SK-N-SH (cell line): ENCODE results near the gene NAALADL2. TPM values are rescaled to one million over a fixed set of nuclear protein-coding genes. Genes with fewer than 3 reads are reported as not detected.

Source experiments
- CTCF ChIA-PET: fragments of 300-600, 350-600 bp; formaldehyde crosslinking; extraction: SDS; loops from one replicate; lab custom pipeline; 2021; lab: Yijun Ruan, JAX
- POLR2A ChIA-PET: fragments of 350-600 bp; sonication (Branson Sonifier 250); formaldehyde crosslinking; extraction: SDS; loops from one replicate; lab custom pipeline; 2020; ENCODE audit warnings: antibody characterized with exemption, inconsistent platforms; lab: Yijun Ruan, JAX
- DNase-seq: peaks from one replicate; pipeline ENCODE4 v3.0.0; 2012
- H2AFZ ChIP-seq: fragments of 200-600 bp; sonication (generic); 2 replicates; pipeline ENCODE4 v1.8.1; 2016; ENCODE audit warnings: antibody characterized with exemption, mild to moderate bottlenecking, low read depth
- H3F3A ChIP-seq: fragments of 200-600 bp; sonication (generic); replicated peaks from 2 replicates; pipeline ENCODE3; 2016; ENCODE audit warnings: antibody characterized with exemption, mild to moderate bottlenecking; ENCODE audit not compliant: insufficient read depth
- H3K27ac ChIP-seq, 2 experiments: fragments of 200-500 bp in 1 of 2; fragments of 200-600 bp in 1 of 2; sonication (Bioruptor generic) in 1 of 2; sonication (generic), shearing (Covaris generic) in 1 of 2; 2 replicates each; pipeline versions ENCODE4 v1.5.1 to v1.6.1; 2014 to 2016; ENCODE audit warnings: low read depth in 2 of 2, inconsistent platforms in 1 of 2, low read length in 1 of 2, mild to moderate bottlenecking in 1 of 2, mixed read lengths in 1 of 2
- H3K27me3 ChIP-seq: fragments of 200-600 bp; sonication (generic), shearing (Covaris generic); 2 replicates; pipeline ENCODE4 v1.6.1; 2016; ENCODE audit warnings: mixed run types; ENCODE audit not compliant: insufficient read depth
- H3K36me3 ChIP-seq, 2 experiments: fragments of 200-500 bp in 1 of 2; fragments of 200-600 bp in 1 of 2; sonication (Bioruptor generic) in 1 of 2; sonication (generic) in 1 of 2; replicated peaks in 1 of 2; 2 replicates each; pipeline versions ENCODE3 to v1.5.1; 2014 to 2016; ENCODE audit warnings: low read length in 1 of 2, mild to moderate bottlenecking in 1 of 2; ENCODE audit not compliant: insufficient read depth in 2 of 2, control insufficient read depth in 1 of 2
- H3K4me1 ChIP-seq, 2 experiments: fragments of 200-500 bp in 1 of 2; fragments of 200-600 bp in 1 of 2; sonication (Bioruptor generic) in 1 of 2; sonication (generic), shearing (Covaris generic) in 1 of 2; 2 replicates each; pipeline versions ENCODE4 v1.5.1 to v1.6.1; 2014 to 2016; ENCODE audit warnings: low read depth in 1 of 2, low read length in 1 of 2, mixed run types in 1 of 2; ENCODE audit not compliant: insufficient read depth in 2 of 2, control insufficient read depth in 1 of 2
- H3K4me2 ChIP-seq: fragments of 200-600 bp; sonication (generic), shearing (Covaris generic); 2 replicates; pipeline ENCODE4 v1.6.1; 2017; ENCODE audit warnings: mixed run types
- H3K4me3 ChIP-seq, 2 experiments: fragments of 200-500 bp in 1 of 2; fragments of 200-600 bp in 1 of 2; sonication (Bioruptor generic) in 1 of 2; sonication (generic), shearing (Covaris generic) in 1 of 2; 2 replicates each; pipeline versions ENCODE4 v1.5.1 to v1.8.1; 2014 to 2016; ENCODE audit warnings: low read depth in 2 of 2, inconsistent platforms in 1 of 2, low read length in 1 of 2, mild to moderate bottlenecking in 1 of 2, mixed read lengths in 1 of 2, moderate library complexity in 1 of 2
- H3K79me2 ChIP-seq: fragments of 200-600 bp; sonication (generic); 2 replicates; pipeline ENCODE4 v1.8.1; 2017; ENCODE audit warnings: mild to moderate bottlenecking; ENCODE audit not compliant: insufficient read depth
- H3K9ac ChIP-seq: fragments of 200-600 bp; sonication (generic); 2 replicates; pipeline ENCODE4 v1.6.1; 2017; ENCODE audit warnings: mixed run types
- H3K9me2 ChIP-seq: fragments of 200-600 bp; sonication (generic); 2 replicates; pipeline ENCODE4 v1.6.1; 2017; ENCODE audit warnings: mixed run types
- H3K9me3 ChIP-seq: fragments of 200-600 bp; sonication (generic); 2 replicates; pipeline ENCODE4 v1.6.1; 2017; ENCODE audit warnings: mixed run types, mild to moderate bottlenecking, moderate library complexity
- H4K20me1 ChIP-seq: fragments of 200-600 bp; sonication (generic); 2 replicates; pipeline ENCODE4 v1.6.1; 2017; ENCODE audit warnings: mild to moderate bottlenecking, mixed run types; ENCODE audit not compliant: insufficient read depth
- CHD2 ChIP-seq: fragments of 150-350 bp; IDR thresholded peaks from 2 replicates; pipeline ENCODE4 v1.6.1; 2018; ENCODE audit warnings: low read length; ENCODE audit not compliant: partially characterized antibody
- FOXM1 ChIP-seq: IDR thresholded peaks from 2 replicates; pipeline ENCODE4 v1.4.0; 2012; ENCODE audit warnings: low read depth, mild to moderate bottlenecking
- GABPA ChIP-seq: IDR thresholded peaks from 2 replicates; pipeline ENCODE4 v1.4.0; 2012; ENCODE audit warnings: low read depth, mild to moderate bottlenecking
- JUND ChIP-seq: IDR thresholded peaks from 2 replicates; pipeline ENCODE4 v1.4.0; 2012
- MXI1 ChIP-seq: IDR thresholded peaks from 2 replicates; pipeline ENCODE4 v1.6.1; 2012; ENCODE audit warnings: mild to moderate bottlenecking, low read depth, low read length, improper control_type of control experiment
- NFIC ChIP-seq: IDR thresholded peaks from 2 replicates; pipeline ENCODE4 v1.4.0; 2012; ENCODE audit warnings: borderline replicate concordance
- NRF1 ChIP-seq: IDR thresholded peaks from 2 replicates; pipeline ENCODE4 v1.6.1; 2012; ENCODE audit warnings: low read depth, mild to moderate bottlenecking, low read length
- POLR2AphosphoS5 ChIP-seq: IDR thresholded peaks from 2 replicates; pipeline ENCODE4 v1.6.1; 2012; ENCODE audit warnings: low read depth, low read length
- RAD21 ChIP-seq: IDR thresholded peaks from 2 replicates; pipeline ENCODE4 v1.6.1; 2012; ENCODE audit warnings: mild to moderate bottlenecking, low read length
- TAF1 ChIP-seq: IDR thresholded peaks from 2 replicates; pipeline ENCODE4 v1.6.1; 2012; ENCODE audit warnings: low read depth, mild to moderate bottlenecking, low read length, moderate library complexity, borderline replicate concordance
- WGBS: methylation state at CpG from one replicate; pipeline ENCODE4 v1.1.6; 2017; ENCODE audit warnings: low lambda C conversion rate; 5-methylcytosine and 5-hydroxymethylcytosine counted together
- polyA plus RNA-seq, 3 experiments: library from polyadenylated mRNA; depleted of rRNA; stranded (reverse); fragments of >200 nt; gene quantifications; 2 replicates each; pipeline ENCODE4 v1.2.3, GENCODE V29; 2012
- TF ChIP-seq, protein P1 (sequence below): fragments of 150-350 bp; IDR thresholded peaks from 2 replicates; pipeline ENCODE4 v1.6.1; 2016; ENCODE audit warnings: mild to moderate bottlenecking, low read depth, low read length
- TF ChIP-seq, protein P2 (sequence below): IDR thresholded peaks from 2 replicates; pipeline ENCODE4 v1.4.0; 2012; ENCODE audit warnings: low read depth
- TF ChIP-seq, protein P3 (sequence below): IDR thresholded peaks from 2 replicates; pipeline ENCODE4 v1.4.0; 2012; ENCODE audit warnings: low read depth, borderline replicate concordance
- TF ChIP-seq, protein P4 (sequence below): fragments of 200-600 bp; sonication (generic); IDR thresholded peaks from 2 replicates; pipeline ENCODE4 v1.6.1; 2017; ENCODE audit warnings: antibody characterized with exemption, mild to moderate bottlenecking, moderate library complexity

Gene NAALADL2
- polyA plus RNA-seq, 1 of the 3 experiments (the other 2 are of a cell fraction): 1.2 TPM

DNA sequence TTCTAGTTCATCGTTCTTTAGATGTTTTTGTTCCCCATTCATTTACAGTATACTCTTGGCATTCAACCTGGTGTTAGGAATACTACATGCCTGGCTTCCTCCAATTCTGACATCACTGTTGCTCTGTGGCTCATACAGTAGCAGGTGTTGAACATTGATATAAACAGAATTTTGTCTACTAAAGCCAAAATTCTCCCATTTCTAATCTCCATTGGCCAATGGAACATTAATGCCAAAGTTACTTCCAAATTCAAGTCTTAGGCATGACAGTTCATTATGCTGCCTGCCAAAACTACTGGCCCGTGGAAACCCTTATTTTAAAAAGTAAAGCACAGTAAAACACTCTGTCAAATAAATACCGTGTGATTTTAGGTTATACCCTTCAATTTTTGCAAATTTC is 368.0 kb downstream of the NAALADL2 start:
- Histone ChIP-seq H3K4me1 (peaks cover 0 to 2% of the 10 kb centered on the region in 2 experiments; a peak in 1 of 4 replicates), H3K9me3 (no peaks in the 10 kb centered on the region), H3K36me3 (no peaks in the 10 kb centered on the region), H3K4me2 (no peak overlapping the region), H3K27me3 (no peaks in the 10 kb centered on the region), H3K9me2 (no peaks in the 10 kb centered on the region), H3F3A (no peaks in the 10 kb centered on the region), H4K20me1 (no peaks in the 10 kb centered on the region), H2AFZ (no peak overlapping the region), H3K4me3 (no peak overlapping the region), H3K9ac (no peak overlapping the region), H3K27ac (no peak overlapping the region), H3K79me2 (no peaks in the 10 kb centered on the region)
- TF ChIP-seq MXI1 (no peak), RAD21 (no peak), GABPA (no peak), JUND (no peak), NRF1 (no peak), NFIC (no peak), POLR2AphosphoS5 (no peak), TAF1 (no peak), CHD2 (no peak)
- TF ChIP-seq, protein P1, sequence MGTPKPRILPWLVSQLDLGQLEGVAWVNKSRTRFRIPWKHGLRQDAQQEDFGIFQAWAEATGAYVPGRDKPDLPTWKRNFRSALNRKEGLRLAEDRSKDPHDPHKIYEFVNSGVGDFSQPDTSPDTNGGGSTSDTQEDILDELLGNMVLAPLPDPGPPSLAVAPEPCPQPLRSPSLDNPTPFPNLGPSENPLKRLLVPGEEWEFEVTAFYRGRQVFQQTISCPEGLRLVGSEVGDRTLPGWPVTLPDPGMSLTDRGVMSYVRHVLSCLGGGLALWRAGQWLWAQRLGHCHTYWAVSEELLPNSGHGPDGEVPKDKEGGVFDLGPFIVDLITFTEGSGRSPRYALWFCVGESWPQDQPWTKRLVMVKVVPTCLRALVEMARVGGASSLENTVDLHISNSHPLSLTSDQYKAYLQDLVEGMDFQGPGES: no peak
- TF ChIP-seq, protein P2, sequence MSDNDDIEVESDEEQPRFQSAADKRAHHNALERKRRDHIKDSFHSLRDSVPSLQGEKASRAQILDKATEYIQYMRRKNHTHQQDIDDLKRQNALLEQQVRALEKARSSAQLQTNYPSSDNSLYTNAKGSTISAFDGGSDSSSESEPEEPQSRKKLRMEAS: no peak
- TF ChIP-seq, protein P3, sequence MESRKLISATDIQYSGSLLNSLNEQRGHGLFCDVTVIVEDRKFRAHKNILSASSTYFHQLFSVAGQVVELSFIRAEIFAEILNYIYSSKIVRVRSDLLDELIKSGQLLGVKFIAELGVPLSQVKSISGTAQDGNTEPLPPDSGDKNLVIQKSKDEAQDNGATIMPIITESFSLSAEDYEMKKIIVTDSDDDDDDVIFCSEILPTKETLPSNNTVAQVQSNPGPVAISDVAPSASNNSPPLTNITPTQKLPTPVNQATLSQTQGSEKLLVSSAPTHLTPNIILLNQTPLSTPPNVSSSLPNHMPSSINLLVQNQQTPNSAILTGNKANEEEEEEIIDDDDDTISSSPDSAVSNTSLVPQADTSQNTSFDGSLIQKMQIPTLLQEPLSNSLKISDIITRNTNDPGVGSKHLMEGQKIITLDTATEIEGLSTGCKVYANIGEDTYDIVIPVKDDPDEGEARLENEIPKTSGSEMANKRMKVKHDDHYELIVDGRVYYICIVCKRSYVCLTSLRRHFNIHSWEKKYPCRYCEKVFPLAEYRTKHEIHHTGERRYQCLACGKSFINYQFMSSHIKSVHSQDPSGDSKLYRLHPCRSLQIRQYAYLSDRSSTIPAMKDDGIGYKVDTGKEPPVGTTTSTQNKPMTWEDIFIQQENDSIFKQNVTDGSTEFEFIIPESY: no peak
- ChIA-PET CTCF (no interaction called here), POLR2A (no interaction called here)
- DNase-seq: no peak
- 73% methylated on average over 3 of the region's 3 CpGs for WGBS

DNA sequence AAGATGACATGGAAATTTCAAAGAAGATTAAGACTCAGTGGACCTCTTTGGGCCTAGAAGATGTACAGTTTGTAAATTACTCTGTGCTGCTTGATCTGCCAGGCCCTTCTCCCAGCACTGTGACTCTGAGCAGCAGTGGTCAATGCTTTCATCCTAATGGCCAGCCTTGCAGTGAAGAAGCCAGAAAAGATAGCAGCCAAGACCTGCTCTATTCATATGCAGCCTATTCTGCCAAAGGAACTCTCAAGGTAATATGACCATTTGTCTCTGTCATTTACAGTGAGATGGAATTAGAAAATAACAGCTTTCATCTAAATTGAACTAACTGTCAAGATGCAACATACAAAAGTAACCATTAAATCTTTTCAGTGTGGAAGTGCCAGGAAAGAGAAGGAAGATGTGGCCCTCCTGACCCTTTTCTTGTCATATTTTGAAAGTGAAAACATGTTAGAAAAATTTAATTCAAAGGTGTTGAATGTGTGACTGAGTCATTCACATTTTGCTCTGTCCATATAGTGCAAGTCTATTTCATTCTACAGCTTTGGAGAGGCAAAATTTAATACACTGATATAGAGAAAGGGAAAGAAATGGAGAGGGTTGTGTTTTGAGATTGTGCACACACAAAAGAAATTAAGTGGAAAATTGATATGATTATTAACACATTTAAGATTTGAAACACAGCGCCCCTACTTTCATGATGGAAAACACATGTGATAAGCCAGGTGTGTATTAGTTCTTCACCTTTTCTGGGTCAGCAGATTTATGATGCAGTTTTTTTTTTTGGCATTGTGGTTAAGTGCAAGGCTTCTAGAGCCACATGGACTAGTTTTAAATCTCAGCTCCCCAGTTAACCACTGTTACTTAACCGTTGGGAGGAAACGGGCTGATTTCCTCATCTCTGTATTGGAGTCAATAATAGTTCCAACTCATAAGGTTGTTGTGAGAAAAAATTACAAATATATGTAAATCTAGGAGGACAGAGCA is 375.1 kb downstream of the NAALADL2 start:
- Histone ChIP-seq H3K9me3 (no peaks in the 10 kb centered on the region), H3K9me2 (no peaks in the 10 kb centered on the region), H3F3A (no peaks in the 10 kb centered on the region), H3K4me3 (no peak overlapping the region), H3K79me2 (no peaks in the 10 kb centered on the region), H3K4me2 (no peak overlapping the region), H3K4me1 (no peaks in the 10 kb centered on the region; a peak in 2 of 4 replicates), H3K36me3 (no peaks in the 10 kb centered on the region), H3K27ac (no peak overlapping the region), H3K27me3 (no peaks in the 10 kb centered on the region), H3K9ac (no peak overlapping the region), H4K20me1 (no peaks in the 10 kb centered on the region), H2AFZ (no peak overlapping the region)
- WGBS: 97% methylated on average over 3 of the region's 3 CpGs
- no peak for DNase-seq
- CTCF ChIA-PET: no interaction called here
- POLR2A ChIA-PET: no interaction called here
- TF ChIP-seq FOXM1: no peak
- TF ChIP-seq, protein P4, sequence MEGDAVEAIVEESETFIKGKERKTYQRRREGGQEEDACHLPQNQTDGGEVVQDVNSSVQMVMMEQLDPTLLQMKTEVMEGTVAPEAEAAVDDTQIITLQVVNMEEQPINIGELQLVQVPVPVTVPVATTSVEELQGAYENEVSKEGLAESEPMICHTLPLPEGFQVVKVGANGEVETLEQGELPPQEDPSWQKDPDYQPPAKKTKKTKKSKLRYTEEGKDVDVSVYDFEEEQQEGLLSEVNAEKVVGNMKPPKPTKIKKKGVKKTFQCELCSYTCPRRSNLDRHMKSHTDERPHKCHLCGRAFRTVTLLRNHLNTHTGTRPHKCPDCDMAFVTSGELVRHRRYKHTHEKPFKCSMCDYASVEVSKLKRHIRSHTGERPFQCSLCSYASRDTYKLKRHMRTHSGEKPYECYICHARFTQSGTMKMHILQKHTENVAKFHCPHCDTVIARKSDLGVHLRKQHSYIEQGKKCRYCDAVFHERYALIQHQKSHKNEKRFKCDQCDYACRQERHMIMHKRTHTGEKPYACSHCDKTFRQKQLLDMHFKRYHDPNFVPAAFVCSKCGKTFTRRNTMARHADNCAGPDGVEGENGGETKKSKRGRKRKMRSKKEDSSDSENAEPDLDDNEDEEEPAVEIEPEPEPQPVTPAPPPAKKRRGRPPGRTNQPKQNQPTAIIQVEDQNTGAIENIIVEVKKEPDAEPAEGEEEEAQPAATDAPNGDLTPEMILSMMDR: no peak
